Spleen (tissue), 11 donors: ENCODE measurements around the gene EVI5. TPM values are rescaled to one million over a fixed set of nuclear protein-coding genes. Genes with fewer than 3 reads are reported as not detected.
"Not testable (repeated sequence)": the region's sequence is repeated elsewhere in the genome, so short reads cannot be mapped to it uniquely, and the experiment has no call there.

Source experiments
- DNase-seq: peaks from one replicate; pipeline ENCODE4 v3.0.0-alpha.2; 2020
- H3K27ac ChIP-seq, 8 donors: fragments of 200-600 bp; sonication (generic) in 7 of 8; 1 replicate in 4 of 8; 2 replicates in 4 of 8; pipeline versions ENCODE4 v1.5.0 to v1.8.0; 2016 to 2021; ENCODE audit warnings: inconsistent platforms in 4 of 8, mild to moderate bottlenecking in 4 of 8, moderate library complexity in 1 of 8
- H3K27me3 ChIP-seq, 7 donors: fragments of 200-600 bp; sonication (generic) in 6 of 7; replicated peaks in 1 of 7; 1 replicate in 4 of 7; 2 replicates in 3 of 7; pipeline versions ENCODE4 v1.5.0 to v1.8.0; 2016 to 2021; ENCODE audit warnings: inconsistent platforms in 3 of 7, mild to moderate bottlenecking in 1 of 7
- H3K36me3 ChIP-seq, 6 donors: fragments of 200-600 bp; sonication (generic) in 5 of 6; 1 replicate in 4 of 6; 2 replicates in 2 of 6; pipeline versions ENCODE4 v1.5.0 to v1.8.0; 2016 to 2021; ENCODE audit warnings: inconsistent platforms in 2 of 6
- H3K4me1 ChIP-seq, 6 donors: fragments of 200-600 bp; sonication (generic) in 5 of 6; 1 replicate in 3 of 6; 2 replicates in 3 of 6; pipeline versions ENCODE4 v1.5.0 to v1.8.0; 2016 to 2021; ENCODE audit warnings: inconsistent platforms in 3 of 6
- H3K4me3 ChIP-seq, 8 donors: fragments of 200-600 bp; sonication (generic) in 7 of 8; 1 replicate in 4 of 8; 2 replicates in 4 of 8; pipeline versions ENCODE4 v1.5.0 to v1.8.0; 2016 to 2021; ENCODE audit warnings: inconsistent platforms in 4 of 8, mild to moderate bottlenecking in 4 of 8, moderate library complexity in 2 of 8
- H3K9me3 ChIP-seq, 8 donors: fragments of 200-600 bp; sonication (generic) in 7 of 8; 1 replicate in 4 of 8; 2 replicates in 4 of 8; pipeline versions ENCODE4 v1.5.0 to v1.8.0; 2016 to 2021; ENCODE audit warnings: inconsistent platforms in 4 of 8
- CTCF ChIP-seq, 11 experiments: fragments of 200-600 bp in 7 of 11; fragments of 450-650 bp in 4 of 11; sonication (generic) in 4 of 11; IDR thresholded peaks in 8 of 11; conservative IDR thresholded peaks in 3 of 11; 1 replicate in 7 of 11; 2 replicates in 4 of 11; pipeline versions ENCODE4 v1.4.0 to v1.8.0; 2016 to 2021; ENCODE audit warnings: antibody characterized with exemption in 11 of 11, inconsistent platforms in 4 of 11, mild to moderate bottlenecking in 1 of 11
- POLR2A ChIP-seq, 3 donors: fragments of 450-650 bp; IDR thresholded peaks; one replicate each; pipeline ENCODE4 v1.5.1; 2017; ENCODE audit warnings: antibody characterized with exemption in 3 of 3, mild to moderate bottlenecking in 1 of 3
- POLR2AphosphoS5 ChIP-seq, 3 donors: sonication (generic); formaldehyde crosslinking; IDR thresholded peaks; one replicate each; pipeline ENCODE4 v1.5.1; 2017; ENCODE audit warnings: antibody characterized with exemption in 3 of 3
- WGBS, 5 donors: extraction: QIAGEN DNeasy Blood & Tissue Kit in 3 of 5; methylation state at CpG; one replicate each; pipeline versions ENCODE4 v1.1.5 to v1.1.7; 2013 to 2018; 5-methylcytosine and 5-hydroxymethylcytosine counted together
- intact Hi-C: fragments of 100-400 bp; cut with DNase I; formaldehyde crosslinking; loops from one replicate; pipeline ENCODE4 v1.15.0; 2023; ENCODE audit warnings: low total_unique reads
- polyA plus RNA-seq, 3 donors: library from polyadenylated mRNA; stranded (reverse); fragments of 200-250 nt; gene quantifications; one replicate each; pipeline ENCODE4 v1.2.1, GENCODE V29; 2013
- total RNA-seq, 7 donors: library from RNA; depleted of rRNA in 3 of 7; stranded (reverse); fragments of >200 nt in 3 of 7; fragmentation: NEBNext Ultra II Directional in 4 of 7; extraction: Animal tissue kit (Norgen Biotek cat#: 25700) in 4 of 7; gene quantifications; one replicate each; pipeline versions ENCODE4 v1.1.0 to v1.2.1, GENCODE V29; 2016 to 2021
- donor health status: healthy with polysubstance abuse.
- donor health status: DM: no; HTN: no; CAD: no; lungs with moderate emphysema.
- donor health status: DM: no; HTN: no; CAD: no.
- donor health status: Bipolar disorder and iron deficiency.
- donor health status: healthy.
- donor health status: DM: no; HTN: no; CAD: no.
- donor health status: DM: yes; HTN: yes; CAD: no.

Gene EVI5
- total and polyA plus RNA-seq, 10 donors: 1.7 to 38.3 (median 27.0) TPM

GRCh38 chr1:92747735-92748134, 37.2 kb downstream of the EVI5 start:
- Histone ChIP-seq H3K9me3 (no peaks in the 10 kb centered on the region), H3K36me3 (peaks cover 0 to 8% (median 0%) of the 10 kb centered on the region in 6 donors), H3K4me1 (peaks cover 0 to 22% (median 0%) of the 10 kb centered on the region in 6 donors), H3K27me3 (no peaks in the 10 kb centered on the region), H3K27ac (no peak overlapping the region), H3K4me3 (no peak overlapping the region)
- DNase-seq: no peak
- intact Hi-C loops: no loop called here
- TF ChIP-seq POLR2AphosphoS5 (IDR thresholded peaks at IDR 0.05) (no peak), POLR2A (IDR thresholded peaks at IDR 0.05) (no peak), CTCF (IDR thresholded peaks at IDR 0.05 in 8 of 11, conservative IDR thresholded peaks at IDR 0.05 in 3 of 11) (no peak)
- WGBS, 5 donors: 67 to 74% (median 70%) methylated on average over 1 of the region's 1 CpG

- 91 to 99% (median 94%) methylated on average over 4 of the region's 4 CpGs for WGBS, 5 donors
- H3K4me3 ChIP-seq, H3K27ac ChIP-seq, H3K27me3 ChIP-seq, intact Hi-C loops, DNase-seq, H3K36me3 ChIP-seq, H3K9me3 ChIP-seq: not testable (repeated sequence)
- peaks cover 0 to 22% (median 0%) of the 10 kb centered on the region in 6 donors for H3K4me1 ChIP-seq
Observed at GRCh38 chr1:92746255-92746654, 38.7 kb downstream of the EVI5 start.

- Histone ChIP-seq H3K27ac (no peak overlapping the region), H3K36me3 (peaks cover 0 to 8% (median 0%) of the 10 kb centered on the region in 6 donors), H3K4me1 (peaks cover 0 to 32% (median 10%) of the 10 kb centered on the region in 6 donors), H3K27me3 (no peaks in the 10 kb centered on the region), H3K9me3 (no peaks in the 10 kb centered on the region), H3K4me3 (no peak overlapping the region)
- no peak for TF ChIP-seq CTCF (IDR thresholded peaks at IDR 0.05 in 8 of 11, conservative IDR thresholded peaks at IDR 0.05 in 3 of 11)
- TF ChIP-seq POLR2A (IDR thresholded peaks at IDR 0.05): no peak
- TF ChIP-seq POLR2AphosphoS5 (IDR thresholded peaks at IDR 0.05): no peak
- no peak for DNase-seq
- intact Hi-C loops: no loop called here
- 57 to 73% (median 61%) methylated on average over 8 of the region's 8 CpGs for WGBS, 5 donors
Observed at GRCh38 chr1:92743221-92743620, 41.7 kb downstream of the EVI5 start.

- TF ChIP-seq POLR2AphosphoS5 (IDR thresholded peaks at IDR 0.05): no peak
- no peak for TF ChIP-seq POLR2A (IDR thresholded peaks at IDR 0.05)
- no peak for TF ChIP-seq CTCF (IDR thresholded peaks at IDR 0.05 in 8 of 11, conservative IDR thresholded peaks at IDR 0.05 in 3 of 11)
- Histone ChIP-seq H3K4me1 (peaks cover 0 to 34% (median 10%) of the 10 kb centered on the region in 6 donors), H3K4me3 (no peak overlapping the region), H3K27ac (no peak overlapping the region), H3K36me3 (peaks cover 0 to 5% (median 2%) of the 10 kb centered on the region in 6 donors), H3K9me3 (no peaks in the 10 kb centered on the region), H3K27me3 (no peaks in the 10 kb centered on the region)
- DNase-seq: no peak
- WGBS, 5 donors: 75 to 80% (median 77%) methylated on average over 4 of the region's 4 CpGs
- intact Hi-C loops: no loop called here
Observed at GRCh38 chr1:92739669-92740524, 45.0 kb downstream of the EVI5 start.
